Skeletal muscle tissue (tissue), 4 donors: ENCODE results near the gene MAP3K20. TPM values are rescaled to one million over a fixed set of nuclear protein-coding genes. Genes with fewer than 3 reads are reported as not detected.

ENCODE experiments used
- H3K27ac ChIP-seq: one replicate; pipeline ENCODE4 v1.7.0; 2013; ENCODE audit warnings: mild to moderate bottlenecking, low read depth, low read length, inconsistent platforms
- H3K27me3 ChIP-seq, 3 donors: one replicate each; pipeline ENCODE4 v1.7.0; 2013; ENCODE audit warnings: low read length in 3 of 3; ENCODE audit not compliant: control insufficient read depth in 3 of 3, insufficient read depth in 3 of 3
- H3K36me3 ChIP-seq, 3 donors: one replicate each; pipeline ENCODE4 v1.7.0; 2013; ENCODE audit warnings: low read length in 3 of 3; ENCODE audit not compliant: control insufficient read depth in 3 of 3, insufficient read depth in 3 of 3
- H3K4me1 ChIP-seq, 3 donors: one replicate each; pipeline ENCODE4 v1.7.0; 2013; ENCODE audit warnings: low read length in 3 of 3, mild to moderate bottlenecking in 3 of 3; ENCODE audit not compliant: control insufficient read depth in 3 of 3, insufficient read depth in 3 of 3
- H3K4me3 ChIP-seq, 3 donors: one replicate each; pipeline ENCODE4 v1.7.0; 2013; ENCODE audit warnings: low read length in 3 of 3
- H3K9ac ChIP-seq, 3 donors: one replicate each; pipeline ENCODE4 v1.7.0; 2013; ENCODE audit warnings: low read length in 3 of 3, mild to moderate bottlenecking in 3 of 3, moderate library complexity in 2 of 3, low read depth in 1 of 3
- H3K9me3 ChIP-seq, 3 donors: one replicate each; pipeline ENCODE4 v1.7.0; 2013; ENCODE audit warnings: low read length in 3 of 3; ENCODE audit not compliant: control insufficient read depth in 3 of 3
- total RNA-seq: library from RNA; depleted of rRNA; stranded (reverse); fragments of >200 nt; gene quantifications from one replicate; pipeline ENCODE4 v1.2.3, GENCODE V29; 2014
- donor health status: Osteomylitis.

The MAP3K20 gene
- total RNA-seq, 1 donor from 2014 or later, result 52.7 TPM

GRCh38 chr2:173311844-173312606, 236.4 kb downstream of the MAP3K20 start:
- Histone ChIP-seq H3K9me3 (no peaks in the 10 kb centered on the region), H3K9ac (no peak overlapping the region), H3K4me3 (no peak overlapping the region), H3K27ac (no peak overlapping the region), H3K4me1 (no peaks in the 10 kb centered on the region), H3K36me3 (no peaks in the 10 kb centered on the region), H3K27me3 (no peaks in the 10 kb centered on the region)
